GM21786 (cell line): Measurements from ENCODE around the gene PLCXD3.

Source experiments
- ATAC-seq: cut with Tn5 transposase; IDR thresholded peaks from one replicate; pipeline ENCODE4 v1.9.1; 2021; ENCODE audit not compliant: unreplicated experiment

PLCXD3 gene

DNA sequence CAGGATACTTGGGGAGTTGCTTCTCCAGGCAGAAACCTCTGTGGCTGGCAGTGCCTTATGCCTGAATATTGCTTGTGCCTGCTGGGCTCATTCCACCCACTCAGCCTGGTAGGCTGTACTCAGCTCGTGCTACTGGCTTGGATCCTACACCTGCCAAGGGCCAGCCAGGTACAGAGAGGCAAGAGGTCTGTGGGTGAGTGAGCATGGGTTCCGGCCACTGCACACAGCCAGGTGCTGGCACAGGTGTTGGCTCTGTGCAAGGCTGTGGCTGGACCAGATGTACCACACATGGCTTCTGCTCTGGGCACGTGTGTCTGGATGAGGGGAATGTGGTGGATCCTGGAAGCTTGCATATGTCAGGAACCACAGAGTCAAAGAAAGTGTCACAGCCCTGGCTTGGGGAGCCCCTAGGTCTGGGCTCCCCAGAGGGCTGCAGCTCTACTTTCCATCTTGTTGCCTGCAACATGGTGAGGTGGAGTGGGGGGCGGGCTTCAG, 220.4 kb downstream of the PLCXD3 start:
- no peak for ATAC-seq

GRCh38 chr5:41286696-41287095, 223.7 kb downstream of the PLCXD3 start:
- no peak for ATAC-seq

DNA sequence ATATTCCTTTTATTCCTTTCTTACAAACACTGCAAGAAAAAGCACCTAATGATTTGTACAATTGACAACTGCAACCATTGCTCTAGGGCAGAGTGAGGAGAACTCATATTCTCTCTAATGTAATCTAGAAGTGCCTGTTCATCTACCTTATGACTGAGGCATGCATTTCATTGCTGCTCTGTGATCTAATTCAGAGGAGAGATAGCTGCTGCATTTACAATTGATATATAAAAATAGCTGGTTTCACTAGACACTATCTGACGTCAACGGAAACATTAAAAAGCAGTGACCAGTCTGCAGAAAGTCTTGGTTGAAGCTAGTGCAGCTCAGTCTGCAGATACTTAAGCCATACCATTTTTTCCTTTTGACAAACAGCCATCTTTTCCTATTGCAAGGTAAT, 224.2 kb downstream of the PLCXD3 start:
- ATAC-seq, result no peak

DNA sequence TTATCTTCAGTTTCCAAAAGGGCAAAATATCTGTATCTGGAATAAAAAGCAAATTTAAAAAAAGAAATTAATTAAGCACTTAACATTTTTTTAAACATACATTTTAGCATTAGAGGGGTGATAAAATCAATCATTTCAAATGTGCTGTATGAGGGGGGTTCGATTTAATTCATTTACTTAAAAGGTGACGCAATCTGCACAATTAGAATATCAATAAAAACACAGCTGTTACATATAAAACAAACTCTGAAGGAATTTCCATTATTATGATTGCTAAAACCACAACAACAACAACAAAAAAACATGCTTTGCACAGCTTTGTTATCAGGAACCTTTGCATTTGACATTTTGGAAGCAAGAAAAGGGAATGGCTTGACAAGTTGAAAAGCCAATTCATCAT, 225.5 kb downstream of the PLCXD3 start:
- no peak for ATAC-seq

- ATAC-seq, result no peak
These were observed 229.1 kb downstream of the PLCXD3 start for GRCh38 chr5:41281215-41281810.

DNA sequence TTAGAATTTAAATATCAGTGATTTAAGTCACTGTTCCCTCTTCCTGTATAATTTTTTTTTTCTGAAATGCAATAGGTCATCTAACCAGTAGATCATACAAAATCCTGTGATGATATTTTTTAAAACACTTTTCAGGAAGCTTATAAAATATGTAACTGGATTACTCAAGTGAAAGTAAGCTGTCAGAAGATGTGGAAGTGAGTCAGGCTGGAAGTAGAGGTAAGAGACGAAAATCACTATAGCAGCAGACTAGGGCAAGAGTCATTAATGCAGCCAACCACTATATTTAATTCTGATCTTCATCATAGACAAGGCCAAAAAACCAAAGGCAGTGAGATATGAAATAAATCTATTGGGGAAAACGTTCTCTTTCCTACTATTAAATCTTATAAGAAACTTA, 231.4 kb downstream of the PLCXD3 start:
- ATAC-seq, result no peak

DNA sequence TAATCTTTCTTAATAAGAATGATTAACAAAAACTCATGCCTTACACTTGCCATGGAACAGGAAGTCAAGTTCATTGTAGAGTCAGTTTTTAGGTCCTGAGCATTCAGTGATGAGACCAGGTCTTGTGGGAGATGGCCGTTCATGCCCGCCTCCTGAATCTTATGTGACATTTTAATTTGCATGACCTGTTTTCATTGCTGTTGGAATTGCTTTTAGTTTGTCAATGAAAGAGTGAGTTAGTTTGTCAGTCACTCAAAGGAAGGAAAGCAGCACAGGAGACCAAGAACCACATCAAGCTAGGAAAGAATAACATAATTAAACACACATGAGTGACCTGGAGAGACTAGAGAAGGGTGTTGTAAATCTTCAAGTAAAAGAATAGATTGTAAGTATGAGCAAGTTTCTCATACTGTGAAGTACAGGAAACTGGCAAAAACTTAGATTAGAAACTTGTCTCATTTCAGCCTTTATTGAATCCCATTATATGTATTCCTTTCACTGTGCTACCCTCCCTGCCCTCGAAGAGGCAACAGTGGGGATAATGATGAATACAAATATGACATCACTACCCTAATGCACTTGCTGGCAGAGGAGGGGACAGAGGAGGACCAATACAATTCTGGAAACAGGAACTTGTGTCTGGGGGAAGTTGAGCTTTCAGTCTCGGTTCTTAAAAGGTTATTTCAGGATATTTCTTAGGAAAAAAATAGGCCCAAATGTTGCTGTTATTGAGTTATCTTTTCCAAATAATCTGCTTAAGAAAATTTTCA, 232.7 kb downstream of the PLCXD3 start:
- ATAC-seq, result no peak

DNA sequence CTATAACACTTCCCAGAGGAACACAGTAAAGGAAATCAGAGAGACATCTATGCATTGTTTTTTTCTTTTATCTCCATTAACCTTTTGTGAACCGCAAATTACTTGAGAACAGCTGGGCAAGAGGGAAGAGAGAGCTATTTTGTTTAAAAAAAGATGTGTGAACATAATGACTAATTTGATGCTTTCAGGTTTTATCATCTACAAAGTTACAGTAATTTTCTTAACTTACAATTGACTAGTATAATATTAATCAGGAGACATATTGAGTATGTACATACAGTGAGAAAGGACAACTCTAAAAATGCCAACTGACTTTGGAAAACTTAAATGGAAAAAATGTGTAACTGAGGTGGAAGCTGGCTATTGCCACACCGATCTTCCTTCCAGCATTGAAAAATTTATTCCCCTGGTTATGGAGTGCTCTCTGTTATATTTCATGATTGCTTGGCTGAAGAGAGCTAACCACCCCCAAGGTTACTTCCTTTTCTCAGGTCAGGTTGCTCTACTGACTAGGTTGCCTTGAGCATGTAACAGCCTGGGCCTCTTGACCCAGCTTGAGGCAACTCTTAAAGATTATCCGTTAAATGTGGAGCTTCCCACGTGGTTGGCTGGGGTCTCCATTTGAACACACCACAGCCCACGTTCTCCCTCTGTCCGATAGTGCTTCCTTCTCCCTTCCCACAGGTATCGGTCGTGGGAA, 234.4 kb downstream of the PLCXD3 start:
- ATAC-seq, result peak; percentile 68

DNA sequence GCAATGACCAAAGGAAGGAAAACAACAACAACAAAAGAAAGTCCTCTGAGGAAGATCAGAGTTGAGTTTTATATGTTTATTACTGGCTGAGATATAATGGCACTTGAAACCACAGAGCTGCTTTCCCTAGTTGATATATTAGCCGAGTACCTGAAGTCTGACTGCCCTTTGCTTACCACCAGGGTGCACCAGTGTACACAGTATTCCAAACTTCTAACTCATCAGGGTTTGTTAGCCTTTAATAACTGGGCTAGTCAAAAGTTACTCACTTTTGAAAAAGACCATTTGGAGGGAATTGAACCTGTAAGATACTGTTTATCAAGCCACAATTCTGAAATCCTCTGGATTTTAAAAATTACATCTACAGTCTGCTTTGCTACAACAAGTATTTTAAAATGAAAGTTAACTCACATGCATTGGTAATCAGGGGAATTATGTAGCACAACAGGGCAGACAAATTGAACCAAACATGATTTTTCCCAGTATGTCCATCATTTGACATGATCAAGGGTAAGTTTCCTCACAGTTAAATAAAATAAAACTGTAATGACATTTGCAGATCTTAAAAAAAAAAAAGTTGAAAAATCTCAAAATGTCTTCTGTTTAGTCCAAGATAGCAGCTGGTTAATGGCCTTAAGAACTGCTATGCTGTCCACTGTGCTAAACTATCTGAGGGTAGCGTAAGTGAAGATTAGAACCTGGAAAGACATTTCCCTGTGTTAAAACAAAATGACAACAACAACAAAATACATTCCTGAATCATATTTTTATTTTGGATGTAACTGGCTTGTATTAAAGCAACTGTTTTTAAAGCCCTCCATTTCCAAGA, 239.8 kb downstream of the PLCXD3 start:
- ATAC-seq, result peak; percentile 87

DNA sequence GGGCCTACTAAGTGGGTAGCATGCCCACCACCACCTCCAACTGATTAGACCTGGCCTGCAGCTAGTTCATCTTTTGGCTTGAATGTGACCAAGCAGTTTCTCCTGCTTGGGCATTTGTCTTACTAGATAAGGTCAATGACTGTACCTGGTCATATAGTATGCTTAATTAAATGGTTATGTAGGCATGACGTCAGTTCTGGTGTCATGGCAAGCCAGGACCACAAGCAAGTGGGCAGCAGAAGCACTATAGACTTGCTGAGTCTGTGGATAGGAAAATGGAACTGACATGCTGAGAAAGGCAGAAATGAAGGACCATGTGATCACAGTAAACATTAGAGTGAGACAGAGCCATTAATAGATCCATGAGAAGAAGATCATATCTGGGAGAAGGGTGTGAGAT, 241.5 kb downstream of the PLCXD3 start:
- ATAC-seq, result no peak

DNA sequence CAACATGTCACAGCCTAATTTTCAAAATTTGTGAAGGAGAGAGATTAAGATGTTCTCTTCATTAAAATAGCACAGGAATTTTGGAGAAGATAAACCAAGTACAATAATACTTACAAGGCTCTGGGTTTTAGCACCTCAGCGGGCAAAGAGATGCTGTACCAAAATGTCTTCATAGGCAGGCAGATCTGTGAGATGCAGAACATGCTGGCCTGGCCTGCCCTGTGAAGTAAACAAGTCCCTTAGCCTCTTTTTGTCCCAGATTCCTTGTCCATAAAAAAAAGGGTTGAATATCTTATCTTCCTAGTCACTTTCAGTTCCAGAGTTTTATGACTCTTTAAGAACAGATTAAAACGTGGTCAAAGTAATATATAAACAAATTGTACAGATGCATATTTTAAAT, 244.0 kb downstream of the PLCXD3 start:
- no peak for ATAC-seq

DNA sequence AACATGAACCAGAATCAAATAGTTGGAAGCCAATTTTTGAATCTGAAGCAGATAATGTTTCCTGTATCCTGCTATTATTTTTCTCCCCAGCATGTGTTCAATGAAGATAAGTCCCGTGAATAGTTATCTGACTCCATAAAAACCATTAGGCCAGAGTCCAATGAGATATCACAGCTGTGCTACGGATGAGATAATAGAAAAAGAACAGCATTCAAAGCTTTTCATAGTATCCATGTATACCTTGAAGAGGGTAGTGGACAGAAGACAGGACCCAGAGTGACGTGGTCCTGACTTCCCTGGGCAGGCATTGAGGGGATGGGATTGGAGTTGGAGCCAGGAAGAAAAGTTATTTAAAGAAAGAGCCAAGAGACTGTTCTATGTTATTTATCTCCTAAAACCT, 246.4 kb downstream of the PLCXD3 start:
- ATAC-seq, result no peak

GRCh38 chr5:41263335-41263734, 247.1 kb downstream of the PLCXD3 start:
- no peak for ATAC-seq
